T47D (cell line): Measurements from ENCODE around the gene CAV1.
A peak's percentile ranks its signal among the peaks of the same experiment; 100 is the strongest.

Experiments
- DNase-seq, 2 experiments: peaks; one replicate each; pipeline versions ENCODE4 v3.0.0 to v3.0.0-alpha.2; 2011 to 2012; ENCODE audit warnings: low read depth in 1 of 2, low spot score in 1 of 2
- JUND ChIP-seq: IDR thresholded peaks from 2 replicates; pipeline ENCODE4 v1.6.1; 2012; ENCODE audit warnings: low read depth
- in situ Hi-C: cut with HindIII; loops from 2 replicates; pipeline ENCODE4 v1.10.0; 2016; ENCODE audit warnings: low sequenced_read_pairs, low pct_unique_long_range_greater_than_20kb

Gene CAV1

GRCh38 chr7:116574025-116574822 lies 49.4 kb downstream of the CAV1 start:
- DNase-seq: no peak
- in situ Hi-C loops: no loop called here
- no peak for TF ChIP-seq JUND

- TF ChIP-seq JUND: no peak
- in situ Hi-C loops: no loop called here
Measured at GRCh38 chr7:116575853-116576252, 51.0 kb downstream of the CAV1 start.

GRCh38 chr7:116576350-116577319 lies 51.8 kb downstream of the CAV1 start:
- no peak for TF ChIP-seq JUND
- in situ Hi-C loops: no loop called here
- no peak for DNase-seq

More at GRCh38 chr7:116575853-116576252, 51.0 kb downstream of the CAV1 start:
- no peak for DNase-seq

GRCh38 chr7:116577320-116577871 lies 52.6 kb downstream of the CAV1 start:
- in situ Hi-C loops: no loop called here
- TF ChIP-seq JUND: no peak
- no peak for DNase-seq

GRCh38 chr7:116578526-116578925 lies 53.7 kb downstream of the CAV1 start:
- no peak for DNase-seq
- in situ Hi-C loops: no loop called here
- TF ChIP-seq JUND: no peak

- in situ Hi-C loops: no loop called here
- no peak for TF ChIP-seq JUND
- DNase-seq: no peak
Measured at GRCh38 chr7:116579322-116579721, 54.5 kb downstream of the CAV1 start.

GRCh38 chr7:116579835-116580234 lies 55.0 kb downstream of the CAV1 start:
- TF ChIP-seq JUND: no peak
- no peak for DNase-seq
- in situ Hi-C loops: no loop called here

GRCh38 chr7:116582164-116582732 lies 57.4 kb downstream of the CAV1 start:
- DNase-seq: no peak
- no peak for TF ChIP-seq JUND
- in situ Hi-C loops: no loop called here

- TF ChIP-seq JUND: no peak
- in situ Hi-C loops: no loop called here
- DNase-seq: peak in 1 of 2 experiments; percentile 11
Measured at GRCh38 chr7:116582806-116583444, 58.1 kb downstream of the CAV1 start.

GRCh38 chr7:116583653-116584052 lies 58.8 kb downstream of the CAV1 start:
- TF ChIP-seq JUND: no peak
- in situ Hi-C loops: no loop called here
- DNase-seq: no peak

GRCh38 chr7:116584721-116585120 lies 59.9 kb downstream of the CAV1 start:
- DNase-seq: no peak
- no peak for TF ChIP-seq JUND
- in situ Hi-C loops: no loop called here

- in situ Hi-C loops: no loop called here
- no peak for TF ChIP-seq JUND
- no peak for DNase-seq
Measured at GRCh38 chr7:116585392-116585791, 60.6 kb downstream of the CAV1 start.
